ENCODE data around the gene FNDC1. TPM values are rescaled to one million over a fixed set of nuclear protein-coding genes. Genes with fewer than 3 reads are reported as not detected.

FNDC1 gene
- total and polyA plus RNA-seq, 2 donors (not counting 1 experiment from before 2014, with no cell fraction given) = not detected

DNA sequence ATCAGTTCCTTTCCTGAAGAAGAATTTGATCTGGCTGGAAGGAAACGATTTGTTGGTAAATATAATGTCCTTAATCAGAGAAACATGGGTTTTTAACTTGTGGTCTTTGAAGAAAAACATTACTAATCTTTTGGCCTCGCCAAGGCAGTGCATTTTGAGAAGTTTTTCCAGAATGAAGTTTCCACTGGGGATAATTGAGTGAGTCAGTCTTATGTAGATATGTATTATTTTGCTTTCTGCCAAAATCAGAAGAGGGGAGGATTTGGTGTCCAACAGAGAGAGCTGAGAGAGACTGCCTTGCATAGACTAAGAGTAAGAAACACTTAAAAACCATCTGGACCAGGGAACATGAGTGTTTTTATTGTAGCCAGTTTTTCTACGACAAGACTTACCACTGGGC lies 79.9 kb downstream of the FNDC1 start:
- H3K4me2 ChIP-seq (replicated peaks; ENCODE audit: low read depth, low read length, poor library complexity, severe bottlenecking) = no peak overlapping the region
- no peaks in the 10 kb centered on the region for H3K79me2 ChIP-seq (ENCODE audit: control insufficient read depth, insufficient read depth, low read length)
- no peak overlapping the region for H3K27ac ChIP-seq (ENCODE audit: low read length in 2 of 2)
- DNase-seq (no peak), ATAC-seq (ENCODE audit: low read depth) (no peak)
- Mint-ChIP-seq H3K4me1 (no peaks in the 10 kb centered on the region), H3K27me3 (no peaks in the 10 kb centered on the region), H3K27ac (no peak overlapping the region), H3K9me3 (ENCODE audit: insufficient read depth) (peaks cover 3% of the 10 kb centered on the region), H3K4me3 (no peak overlapping the region)
- WGBS (ENCODE audit: insufficient coverage) = 71% methylated on average over 1 of the region's 3 CpGs
- no peaks in the 10 kb centered on the region for H3K36me3 ChIP-seq (replicated peaks in 1 of 2; ENCODE audit: control extremely low read depth in 1 of 2, control insufficient read depth in 1 of 2, extremely low read depth in 1 of 2, insufficient read depth in 2 of 2, low read length in 1 of 2)
- H3K4me1 ChIP-seq (ENCODE audit: control insufficient read depth in 2 of 2, insufficient read depth in 2 of 2, low read length in 2 of 2) = peaks cover 0 to 2% of the 10 kb centered on the region in 2 donors
- POLR2A ChIA-PET = no interaction called here
- no peaks in the 10 kb centered on the region for H4K20me1 ChIP-seq (ENCODE audit: control insufficient read depth, insufficient read depth, low read length, poor library complexity, severe bottlenecking)
- no peaks in the 10 kb centered on the region for H3K27me3 ChIP-seq (replicated peaks in 1 of 4; ENCODE audit: control extremely low read depth in 1 of 4, control insufficient read depth in 3 of 4, insufficient read depth in 4 of 4, low read length in 3 of 4)
- H3K9ac ChIP-seq (ENCODE audit: low read length) = no peak overlapping the region
- H2AFZ ChIP-seq (ENCODE audit: insufficient read depth, low read depth, low read length, poor library complexity, severe bottlenecking) = no peak overlapping the region
- H3K9me3 ChIP-seq (ENCODE audit: control extremely low read depth in 1 of 3, control insufficient read depth in 2 of 3, insufficient read depth in 1 of 3, low read length in 2 of 3) = peaks cover 0 to 4% (median 0%) of the 10 kb centered on the region in 3 donors
- CTCF ChIA-PET = no interaction called here
- no peak overlapping the region for H3K4me3 ChIP-seq (ENCODE audit: control extremely low read depth in 1 of 5, extremely low read depth in 1 of 5, insufficient read depth in 1 of 5, low read depth in 2 of 5, low read length in 4 of 5)
- intact Hi-C loops (cut with micrococcal nuclease) = no loop called here
- TF ChIP-seq EZH2 (IDR thresholded peaks at IDR 0.05; ENCODE audit: borderline replicate concordance, insufficient read depth, low read depth, low read length, poor library complexity, severe bottlenecking) = no peak
- TF ChIP-seq, protein P1, sequence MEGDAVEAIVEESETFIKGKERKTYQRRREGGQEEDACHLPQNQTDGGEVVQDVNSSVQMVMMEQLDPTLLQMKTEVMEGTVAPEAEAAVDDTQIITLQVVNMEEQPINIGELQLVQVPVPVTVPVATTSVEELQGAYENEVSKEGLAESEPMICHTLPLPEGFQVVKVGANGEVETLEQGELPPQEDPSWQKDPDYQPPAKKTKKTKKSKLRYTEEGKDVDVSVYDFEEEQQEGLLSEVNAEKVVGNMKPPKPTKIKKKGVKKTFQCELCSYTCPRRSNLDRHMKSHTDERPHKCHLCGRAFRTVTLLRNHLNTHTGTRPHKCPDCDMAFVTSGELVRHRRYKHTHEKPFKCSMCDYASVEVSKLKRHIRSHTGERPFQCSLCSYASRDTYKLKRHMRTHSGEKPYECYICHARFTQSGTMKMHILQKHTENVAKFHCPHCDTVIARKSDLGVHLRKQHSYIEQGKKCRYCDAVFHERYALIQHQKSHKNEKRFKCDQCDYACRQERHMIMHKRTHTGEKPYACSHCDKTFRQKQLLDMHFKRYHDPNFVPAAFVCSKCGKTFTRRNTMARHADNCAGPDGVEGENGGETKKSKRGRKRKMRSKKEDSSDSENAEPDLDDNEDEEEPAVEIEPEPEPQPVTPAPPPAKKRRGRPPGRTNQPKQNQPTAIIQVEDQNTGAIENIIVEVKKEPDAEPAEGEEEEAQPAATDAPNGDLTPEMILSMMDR (IDR thresholded peaks at IDR 0.05) = no peak

DNA sequence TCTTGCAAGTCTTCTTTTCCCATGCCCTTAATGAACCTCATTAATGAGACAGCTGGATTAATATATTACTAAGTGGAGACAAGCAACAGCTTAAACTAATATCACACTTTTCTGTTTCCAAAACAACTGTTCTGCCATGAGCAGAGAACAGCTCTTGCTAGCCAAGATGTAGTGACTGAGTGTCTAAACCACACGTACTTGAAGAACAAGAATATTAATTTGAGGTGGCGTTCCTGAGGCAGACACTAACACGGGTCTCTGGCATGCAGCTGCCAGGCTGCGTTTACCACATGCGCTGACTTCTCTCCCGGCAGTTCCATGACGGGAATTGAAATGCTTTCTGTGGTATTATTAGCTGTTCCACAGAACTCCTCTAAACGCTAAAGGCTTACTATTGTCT lies 80.6 kb downstream of the FNDC1 start:
- H3K27ac ChIP-seq (ENCODE audit: low read length in 2 of 2) = no peak overlapping the region
- H3K9ac ChIP-seq (ENCODE audit: low read length) = no peak overlapping the region
- peaks cover 2% of the 10 kb centered on the region for H3K9me3 Mint-ChIP-seq (ENCODE audit: insufficient read depth)
- CTCF ChIA-PET = no interaction called here
- no peak overlapping the region for H3K4me2 ChIP-seq (replicated peaks; ENCODE audit: low read depth, low read length, poor library complexity, severe bottlenecking)
- peaks cover 0 to 2% of the 10 kb centered on the region in 2 donors for H3K4me1 ChIP-seq (ENCODE audit: control insufficient read depth in 2 of 2, insufficient read depth in 2 of 2, low read length in 2 of 2)
- H3K4me1 Mint-ChIP-seq = no peaks in the 10 kb centered on the region
- no peak overlapping the region for H3K27ac Mint-ChIP-seq
- H3K27me3 ChIP-seq (replicated peaks in 1 of 4; ENCODE audit: control extremely low read depth in 1 of 4, control insufficient read depth in 3 of 4, insufficient read depth in 4 of 4, low read length in 3 of 4) = no peaks in the 10 kb centered on the region
- DNase-seq (no peak), ATAC-seq (ENCODE audit: low read depth) (no peak)
- H3K79me2 ChIP-seq (ENCODE audit: control insufficient read depth, insufficient read depth, low read length) = no peaks in the 10 kb centered on the region
- H3K36me3 ChIP-seq (replicated peaks in 1 of 2; ENCODE audit: control extremely low read depth in 1 of 2, control insufficient read depth in 1 of 2, extremely low read depth in 1 of 2, insufficient read depth in 2 of 2, low read length in 1 of 2) = no peaks in the 10 kb centered on the region
- POLR2A ChIA-PET = no interaction called here
- H3K9me3 ChIP-seq (ENCODE audit: control extremely low read depth in 1 of 3, control insufficient read depth in 2 of 3, insufficient read depth in 1 of 3, low read length in 2 of 3) = peaks cover 0 to 4% (median 0%) of the 10 kb centered on the region in 3 donors
- H2AFZ ChIP-seq (ENCODE audit: insufficient read depth, low read depth, low read length, poor library complexity, severe bottlenecking) = no peak overlapping the region
- H3K4me3 ChIP-seq (ENCODE audit: control extremely low read depth in 1 of 5, extremely low read depth in 1 of 5, insufficient read depth in 1 of 5, low read depth in 2 of 5, low read length in 4 of 5) = no peak overlapping the region
- no peak for TF ChIP-seq EZH2 (IDR thresholded peaks at IDR 0.05; ENCODE audit: borderline replicate concordance, insufficient read depth, low read depth, low read length, poor library complexity, severe bottlenecking)
- TF ChIP-seq, protein P1 (IDR thresholded peaks at IDR 0.05) = no peak
- intact Hi-C loops (cut with micrococcal nuclease) = no loop called here
- no peaks in the 10 kb centered on the region for H4K20me1 ChIP-seq (ENCODE audit: control insufficient read depth, insufficient read depth, low read length, poor library complexity, severe bottlenecking)
- WGBS (ENCODE audit: insufficient coverage) = 86% methylated on average over 6 of the region's 8 CpGs
- no peak overlapping the region for H3K4me3 Mint-ChIP-seq
- peaks cover 2% of the 10 kb centered on the region for H3K27me3 Mint-ChIP-seq

Measured in B cell (primary cell).